ENCODE data around the gene LCE5A. TPM values are rescaled to one million over a fixed set of nuclear protein-coding genes. Genes with fewer than 3 reads are reported as not detected.

The LCE5A gene
- total RNA-seq, 1 experiment from 2014 or later, result not detected

- Histone ChIP-seq H3K4me1 (ENCODE audit: control insufficient read depth, insufficient read depth, low read length) (no peaks in the 10 kb centered on the region; the same call in 1 of the 2 replicates), H3K4me3 (ENCODE audit: low read depth in 2 of 2, low read length in 2 of 2) (no peak overlapping the region), H3K27ac (ENCODE audit: low read length) (no peak overlapping the region), H3K27me3 (ENCODE audit: control insufficient read depth, insufficient read depth, low read length) (peaks cover 28% of the 10 kb centered on the region), H3K9me3 (ENCODE audit: control insufficient read depth, insufficient read depth, low read depth, low read length) (no peaks in the 10 kb centered on the region), H3K36me3 (ENCODE audit: control insufficient read depth, insufficient read depth, low read length) (no peaks in the 10 kb centered on the region)
- POLR2A ChIA-PET, result no interaction called here
- DNase-seq (ENCODE audit: low read depth, low spot score) (no peak), ATAC-seq (no peak)
- BruUV-seq (replicated peaks), result no TSS peak
- CTCF ChIA-PET, result no interaction called here
- intact Hi-C loops (cut with micrococcal nuclease; ENCODE audit: unreplicated experiment) (no loop called here), in situ Hi-C loops (cut with HindIII; ENCODE audit: low pct_unique_long_range_greater_than_20kb, low sequenced_read_pairs) (no loop called here)
- TF ChIP-seq POLR2AphosphoS5 (IDR thresholded peaks at IDR 0.05; ENCODE audit: low read depth, low read length), result no peak
- no peak for TF ChIP-seq TCF7L2 (IDR thresholded peaks at IDR 0.05; ENCODE audit: low read depth, low read length)
- TF ChIP-seq, protein P1, sequence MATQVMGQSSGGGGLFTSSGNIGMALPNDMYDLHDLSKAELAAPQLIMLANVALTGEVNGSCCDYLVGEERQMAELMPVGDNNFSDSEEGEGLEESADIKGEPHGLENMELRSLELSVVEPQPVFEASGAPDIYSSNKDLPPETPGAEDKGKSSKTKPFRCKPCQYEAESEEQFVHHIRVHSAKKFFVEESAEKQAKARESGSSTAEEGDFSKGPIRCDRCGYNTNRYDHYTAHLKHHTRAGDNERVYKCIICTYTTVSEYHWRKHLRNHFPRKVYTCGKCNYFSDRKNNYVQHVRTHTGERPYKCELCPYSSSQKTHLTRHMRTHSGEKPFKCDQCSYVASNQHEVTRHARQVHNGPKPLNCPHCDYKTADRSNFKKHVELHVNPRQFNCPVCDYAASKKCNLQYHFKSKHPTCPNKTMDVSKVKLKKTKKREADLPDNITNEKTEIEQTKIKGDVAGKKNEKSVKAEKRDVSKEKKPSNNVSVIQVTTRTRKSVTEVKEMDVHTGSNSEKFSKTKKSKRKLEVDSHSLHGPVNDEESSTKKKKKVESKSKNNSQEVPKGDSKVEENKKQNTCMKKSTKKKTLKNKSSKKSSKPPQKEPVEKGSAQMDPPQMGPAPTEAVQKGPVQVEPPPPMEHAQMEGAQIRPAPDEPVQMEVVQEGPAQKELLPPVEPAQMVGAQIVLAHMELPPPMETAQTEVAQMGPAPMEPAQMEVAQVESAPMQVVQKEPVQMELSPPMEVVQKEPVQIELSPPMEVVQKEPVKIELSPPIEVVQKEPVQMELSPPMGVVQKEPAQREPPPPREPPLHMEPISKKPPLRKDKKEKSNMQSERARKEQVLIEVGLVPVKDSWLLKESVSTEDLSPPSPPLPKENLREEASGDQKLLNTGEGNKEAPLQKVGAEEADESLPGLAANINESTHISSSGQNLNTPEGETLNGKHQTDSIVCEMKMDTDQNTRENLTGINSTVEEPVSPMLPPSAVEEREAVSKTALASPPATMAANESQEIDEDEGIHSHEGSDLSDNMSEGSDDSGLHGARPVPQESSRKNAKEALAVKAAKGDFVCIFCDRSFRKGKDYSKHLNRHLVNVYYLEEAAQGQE (IDR thresholded peaks at IDR 0.05; ENCODE audit: insufficient read depth in 1 of 2, low read depth in 2 of 2, low read length in 1 of 2), result no peak
- no peak for TF ChIP-seq CTCF (IDR thresholded peaks at IDR 0.05)
- TF ChIP-seq SIN3A (IDR thresholded peaks at IDR 0.05; ENCODE audit: borderline replicate concordance, insufficient read depth, low read depth, low read length), result no peak
Measured at GRCh38 chr1:152511596-152511995, 993 bp downstream of the LCE5A start.

GRCh38 chr1:152513081-152513480 lies 2.5 kb downstream of the LCE5A start:
- ATAC-seq (no peak), DNase-seq (ENCODE audit: low read depth, low spot score) (no peak)
- Histone ChIP-seq H3K4me1 (ENCODE audit: control insufficient read depth, insufficient read depth, low read length) (no peaks in the 10 kb centered on the region; the same call in 1 of the 2 replicates), H3K4me3 (ENCODE audit: low read depth in 2 of 2, low read length in 2 of 2) (no peak overlapping the region), H3K9me3 (ENCODE audit: control insufficient read depth, insufficient read depth, low read depth, low read length) (no peaks in the 10 kb centered on the region), H3K27me3 (ENCODE audit: control insufficient read depth, insufficient read depth, low read length) (peaks cover 31% of the 10 kb centered on the region), H3K27ac (ENCODE audit: low read length) (no peak overlapping the region), H3K36me3 (ENCODE audit: control insufficient read depth, insufficient read depth, low read length) (no peaks in the 10 kb centered on the region)
- TF ChIP-seq POLR2AphosphoS5 (IDR thresholded peaks at IDR 0.05; ENCODE audit: low read depth, low read length) (no peak), CTCF (IDR thresholded peaks at IDR 0.05) (no peak), TCF7L2 (IDR thresholded peaks at IDR 0.05; ENCODE audit: low read depth, low read length) (no peak), SIN3A (IDR thresholded peaks at IDR 0.05; ENCODE audit: borderline replicate concordance, insufficient read depth, low read depth, low read length) (no peak)
- TF ChIP-seq, protein P1 (IDR thresholded peaks at IDR 0.05; ENCODE audit: insufficient read depth in 1 of 2, low read depth in 2 of 2, low read length in 1 of 2), result no peak
- in situ Hi-C loops (cut with HindIII; ENCODE audit: low pct_unique_long_range_greater_than_20kb, low sequenced_read_pairs) (no loop called here), intact Hi-C loops (cut with micrococcal nuclease; ENCODE audit: unreplicated experiment) (no loop called here)
- ChIA-PET POLR2A (no interaction called here), CTCF (no interaction called here)
- BruUV-seq (replicated peaks), result no TSS peak
